ENCODE results near the gene MTNR1B.

MTNR1B gene

GRCh38 chr11:93024369-93024768 is 54.9 kb downstream of the MTNR1B start:
- H3K4me3 ChIP-seq (replicated peaks; ENCODE audit: low read depth, low read length): no peak overlapping the region
- no peak for DNase-seq (ENCODE audit: extremely low read depth, low read depth)
- TF ChIP-seq CTCF (IDR thresholded peaks at IDR 0.05; ENCODE audit: low read depth, low read length, missing control alignments): no peak

GRCh38 chr11:93025558-93026255 is 56.3 kb downstream of the MTNR1B start:
- no peak for TF ChIP-seq CTCF (IDR thresholded peaks at IDR 0.05; ENCODE audit: low read depth, low read length, missing control alignments)
- DNase-seq (ENCODE audit: extremely low read depth, low read depth): no peak

GRCh38 chr11:93028960-93029522 is 59.6 kb downstream of the MTNR1B start:
- no peak for TF ChIP-seq CTCF (IDR thresholded peaks at IDR 0.05; ENCODE audit: low read depth, low read length, missing control alignments)
- no peak for DNase-seq (ENCODE audit: extremely low read depth, low read depth)
- no peak overlapping the region for H3K4me3 ChIP-seq (replicated peaks; ENCODE audit: low read depth, low read length)

More at GRCh38 chr11:93025558-93026255, 56.3 kb downstream of the MTNR1B start:
- H3K4me3 ChIP-seq (replicated peaks; ENCODE audit: low read depth, low read length): no peak overlapping the region

- no peak for DNase-seq (ENCODE audit: extremely low read depth, low read depth)
- H3K4me3 ChIP-seq (replicated peaks; ENCODE audit: low read depth, low read length): no peak overlapping the region
- no peak for TF ChIP-seq CTCF (IDR thresholded peaks at IDR 0.05; ENCODE audit: low read depth, low read length, missing control alignments)
Measured at GRCh38 chr11:93031386-93031785, 61.9 kb downstream of the MTNR1B start.
